Smooth muscle cell of trachea (primary cell): ENCODE results near the gene ZCWPW1. TPM values are rescaled to one million over a fixed set of nuclear protein-coding genes. Genes with fewer than 3 reads are reported as not detected.

Experiments used
- total RNA-seq: library from RNA; depleted of rRNA; stranded (reverse); fragments of >200 nt; gene quantifications from 2 replicates; pipeline ENCODE4 v1.2.1, GENCODE V29; 2014

Gene ZCWPW1
- 1.2 and 1.3 TPM in 2 replicates for total RNA-seq

GRCh38 chr7:100428199-100428966, at the start of gene ZCWPW1:
TSS of gene ZCWPW1 (minus strand) at chr7:100428703. CDS start at chr7:100420649, 8,054 bp downstream.

GRCh38 chr7:100464210-100464660, 35.7 kb upstream of the ZCWPW1 start, which contains the start of gene SPACDR:
TSS of gene SPACDR (minus strand) at chr7:100464260. CDS start at chr7:100464025, 235 bp downstream.

GRCh38 chr7:100429637-100430492, 1.4 kb upstream of the ZCWPW1 start, which contains the start of gene MEPCE:
TSS of gene MEPCE (plus strand) at chr7:100429831. CDS start at chr7:100430019, 188 bp downstream.

GRCh38 chr7:100373261-100373831, 55.2 kb downstream of the ZCWPW1 start, which contains the start of gene PILRA:
TSS of gene PILRA (plus strand) at chr7:100373487. CDS start at chr7:100373657, 170 bp downstream.

GRCh38 chr7:100358027-100358856, 70.3 kb downstream of the ZCWPW1 start, which contains the start of gene PILRB:
TSS of gene PILRB (plus strand) at chr7:100358117. CDS start at chr7:100358303, 186 bp downstream.

Other genes starting within 250 kb of the ZCWPW1 start
- gene PVRIG, start 208.8 kb downstream of the ZCWPW1 start, total RNA-seq: 0.17 TPM in 1 of 2 replicates, not detected in the other
- not detected in 2 replicates for gene SPDYE3, start 121.0 kb downstream of the ZCWPW1 start, total RNA-seq
- gene PILRB, start 70.6 kb downstream of the ZCWPW1 start, total RNA-seq: 7.8 and 8.9 TPM in 2 replicates
- gene PILRA, start 55.2 kb downstream of the ZCWPW1 start, total RNA-seq: 0.15 and 0.50 TPM in 2 replicates
- 31.6 and 38.2 TPM in 2 replicates for gene MEPCE, start 1.1 kb upstream of the ZCWPW1 start, total RNA-seq
- gene PPP1R35, start 7.8 kb upstream of the ZCWPW1 start, total RNA-seq: 20.7 and 23.1 TPM in 2 replicates
- 0.73 and 2.6 TPM in 2 replicates for gene SPACDR, start 35.6 kb upstream of the ZCWPW1 start, total RNA-seq
- gene TSC22D4, start 50.5 kb upstream of the ZCWPW1 start, total RNA-seq: 24.9 and 35.6 TPM in 2 replicates
- gene NYAP1, start 55.2 kb upstream of the ZCWPW1 start, total RNA-seq: 1.3 and 3.5 TPM in 2 replicates
- gene AGFG2, start 110.5 kb upstream of the ZCWPW1 start, total RNA-seq: 6.1 and 8.4 TPM in 2 replicates
- not detected in 2 replicates for gene SAP25, start 145.2 kb upstream of the ZCWPW1 start, total RNA-seq
- 20.5 and 21.2 TPM in 2 replicates for gene LRCH4, start 157.4 kb upstream of the ZCWPW1 start, total RNA-seq
- 0.15 and 0.33 TPM in 2 replicates for gene FBXO24, start 157.6 kb upstream of the ZCWPW1 start, total RNA-seq
- 179 and 311 TPM in 2 replicates for gene PCOLCE, start 173.7 kb upstream of the ZCWPW1 start, total RNA-seq
- gene MOSPD3, start 183.8 kb upstream of the ZCWPW1 start, total RNA-seq: 7.1 and 7.9 TPM in 2 replicates
- 0.33 TPM in 1 of 2 replicates, not detected in the other for gene TFR2, start 212.8 kb upstream of the ZCWPW1 start, total RNA-seq
- gene ACTL6B, start 227.7 kb upstream of the ZCWPW1 start, total RNA-seq: not detected in 2 replicates
- gene GNB2, start 245.0 kb upstream of the ZCWPW1 start, total RNA-seq: 113 and 118 TPM in 2 replicates